SK-N-SH (cell line): ENCODE data around the gene LY6G6C.
A peak's percentile ranks its signal among the peaks of the same experiment; 100 is the strongest.

Experiments used
- JUND ChIP-seq: IDR thresholded peaks from 2 replicates; pipeline ENCODE4 v1.4.0; 2012
- NRF1 ChIP-seq: IDR thresholded peaks from 2 replicates; pipeline ENCODE4 v1.6.1; 2012; ENCODE audit warnings: low read depth, mild to moderate bottlenecking, low read length
- POLR2AphosphoS5 ChIP-seq: IDR thresholded peaks from 2 replicates; pipeline ENCODE4 v1.6.1; 2012; ENCODE audit warnings: low read depth, low read length
- RAD21 ChIP-seq: IDR thresholded peaks from 2 replicates; pipeline ENCODE4 v1.6.1; 2012; ENCODE audit warnings: mild to moderate bottlenecking, low read length
- RFX5 ChIP-seq: IDR thresholded peaks from 2 replicates; pipeline ENCODE4 v1.6.1; 2012; ENCODE audit warnings: mild to moderate bottlenecking, improper control_type of control experiment, low read length
- SMC3 ChIP-seq: IDR thresholded peaks from 2 replicates; pipeline ENCODE4 v1.6.1; 2012; ENCODE audit warnings: low read depth, low read length, improper control_type of control experiment
- YY1 ChIP-seq: IDR thresholded peaks from 2 replicates; pipeline ENCODE4 v1.4.0; 2012; ENCODE audit warnings: low read depth, mild to moderate bottlenecking
- TF ChIP-seq, protein P1 (sequence below): fragments of 200-600 bp; sonication (generic); IDR thresholded peaks from 2 replicates; pipeline ENCODE4 v1.6.1; 2017; ENCODE audit warnings: antibody characterized with exemption, mild to moderate bottlenecking, moderate library complexity
- TF ChIP-seq, protein P2 (sequence below): IDR thresholded peaks from 2 replicates; pipeline ENCODE4 v1.6.1; 2012; ENCODE audit warnings: mild to moderate bottlenecking, low read depth, low read length, moderate library complexity
- TF ChIP-seq, protein P3 (sequence below): IDR thresholded peaks from 2 replicates; pipeline ENCODE4 v1.4.0; 2012; ENCODE audit warnings: low read depth

DNA sequence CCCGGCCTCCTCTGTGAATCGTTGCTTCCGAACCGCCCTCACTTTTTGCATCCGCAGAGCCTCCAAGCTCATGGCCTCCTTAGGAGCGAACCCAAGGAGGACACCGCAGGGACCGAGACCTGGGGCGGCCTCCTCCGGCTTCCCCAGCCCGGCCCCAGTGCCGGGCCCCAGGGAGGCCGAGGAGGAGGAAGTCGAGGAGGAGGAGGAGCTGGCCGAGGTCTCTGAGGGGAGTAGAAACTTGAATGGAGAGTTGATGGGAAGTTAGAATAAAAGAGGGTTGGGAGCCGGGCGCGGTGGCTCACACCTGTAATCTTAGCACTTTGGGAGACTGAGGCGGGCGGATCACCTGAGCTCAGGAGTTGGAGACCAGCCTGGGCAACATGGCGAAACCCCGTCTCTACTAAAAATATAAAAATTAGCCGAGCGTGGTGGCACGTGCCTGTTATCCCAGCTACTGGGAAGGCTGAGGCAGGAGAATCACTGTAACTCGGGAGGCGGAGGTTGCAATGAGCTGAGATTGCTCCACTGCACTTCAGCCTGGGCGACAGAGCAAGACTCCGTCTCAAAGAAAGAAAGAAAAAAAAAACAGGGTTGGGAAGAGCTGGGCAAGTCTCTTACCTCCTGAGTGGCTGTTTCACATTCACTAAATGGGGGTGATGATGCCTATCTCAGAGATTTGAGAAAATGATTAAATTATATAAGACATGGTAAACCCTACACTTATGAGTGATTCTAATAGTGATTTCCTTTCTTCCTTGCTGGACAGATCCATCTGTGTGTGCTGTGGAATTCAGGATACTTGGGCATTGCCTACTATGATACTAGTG, 19.1 kb upstream of the LY6G6C start:
- TF ChIP-seq, protein P1, sequence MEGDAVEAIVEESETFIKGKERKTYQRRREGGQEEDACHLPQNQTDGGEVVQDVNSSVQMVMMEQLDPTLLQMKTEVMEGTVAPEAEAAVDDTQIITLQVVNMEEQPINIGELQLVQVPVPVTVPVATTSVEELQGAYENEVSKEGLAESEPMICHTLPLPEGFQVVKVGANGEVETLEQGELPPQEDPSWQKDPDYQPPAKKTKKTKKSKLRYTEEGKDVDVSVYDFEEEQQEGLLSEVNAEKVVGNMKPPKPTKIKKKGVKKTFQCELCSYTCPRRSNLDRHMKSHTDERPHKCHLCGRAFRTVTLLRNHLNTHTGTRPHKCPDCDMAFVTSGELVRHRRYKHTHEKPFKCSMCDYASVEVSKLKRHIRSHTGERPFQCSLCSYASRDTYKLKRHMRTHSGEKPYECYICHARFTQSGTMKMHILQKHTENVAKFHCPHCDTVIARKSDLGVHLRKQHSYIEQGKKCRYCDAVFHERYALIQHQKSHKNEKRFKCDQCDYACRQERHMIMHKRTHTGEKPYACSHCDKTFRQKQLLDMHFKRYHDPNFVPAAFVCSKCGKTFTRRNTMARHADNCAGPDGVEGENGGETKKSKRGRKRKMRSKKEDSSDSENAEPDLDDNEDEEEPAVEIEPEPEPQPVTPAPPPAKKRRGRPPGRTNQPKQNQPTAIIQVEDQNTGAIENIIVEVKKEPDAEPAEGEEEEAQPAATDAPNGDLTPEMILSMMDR: no peak
- TF ChIP-seq, protein P2, sequence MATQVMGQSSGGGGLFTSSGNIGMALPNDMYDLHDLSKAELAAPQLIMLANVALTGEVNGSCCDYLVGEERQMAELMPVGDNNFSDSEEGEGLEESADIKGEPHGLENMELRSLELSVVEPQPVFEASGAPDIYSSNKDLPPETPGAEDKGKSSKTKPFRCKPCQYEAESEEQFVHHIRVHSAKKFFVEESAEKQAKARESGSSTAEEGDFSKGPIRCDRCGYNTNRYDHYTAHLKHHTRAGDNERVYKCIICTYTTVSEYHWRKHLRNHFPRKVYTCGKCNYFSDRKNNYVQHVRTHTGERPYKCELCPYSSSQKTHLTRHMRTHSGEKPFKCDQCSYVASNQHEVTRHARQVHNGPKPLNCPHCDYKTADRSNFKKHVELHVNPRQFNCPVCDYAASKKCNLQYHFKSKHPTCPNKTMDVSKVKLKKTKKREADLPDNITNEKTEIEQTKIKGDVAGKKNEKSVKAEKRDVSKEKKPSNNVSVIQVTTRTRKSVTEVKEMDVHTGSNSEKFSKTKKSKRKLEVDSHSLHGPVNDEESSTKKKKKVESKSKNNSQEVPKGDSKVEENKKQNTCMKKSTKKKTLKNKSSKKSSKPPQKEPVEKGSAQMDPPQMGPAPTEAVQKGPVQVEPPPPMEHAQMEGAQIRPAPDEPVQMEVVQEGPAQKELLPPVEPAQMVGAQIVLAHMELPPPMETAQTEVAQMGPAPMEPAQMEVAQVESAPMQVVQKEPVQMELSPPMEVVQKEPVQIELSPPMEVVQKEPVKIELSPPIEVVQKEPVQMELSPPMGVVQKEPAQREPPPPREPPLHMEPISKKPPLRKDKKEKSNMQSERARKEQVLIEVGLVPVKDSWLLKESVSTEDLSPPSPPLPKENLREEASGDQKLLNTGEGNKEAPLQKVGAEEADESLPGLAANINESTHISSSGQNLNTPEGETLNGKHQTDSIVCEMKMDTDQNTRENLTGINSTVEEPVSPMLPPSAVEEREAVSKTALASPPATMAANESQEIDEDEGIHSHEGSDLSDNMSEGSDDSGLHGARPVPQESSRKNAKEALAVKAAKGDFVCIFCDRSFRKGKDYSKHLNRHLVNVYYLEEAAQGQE: 0 out of 2 replicates have a peak, but pooled peaks have one; percentile 47
- no peak for TF ChIP-seq RAD21
- TF ChIP-seq, protein P3, sequence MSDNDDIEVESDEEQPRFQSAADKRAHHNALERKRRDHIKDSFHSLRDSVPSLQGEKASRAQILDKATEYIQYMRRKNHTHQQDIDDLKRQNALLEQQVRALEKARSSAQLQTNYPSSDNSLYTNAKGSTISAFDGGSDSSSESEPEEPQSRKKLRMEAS: no peak
- no peak for TF ChIP-seq YY1
- no peak for TF ChIP-seq SMC3
- TF ChIP-seq JUND: no peak
- no peak for TF ChIP-seq POLR2AphosphoS5
- TF ChIP-seq RFX5: no peak
- TF ChIP-seq NRF1: no peak
